Cardiac septum (tissue), 1 donor: ENCODE data around the gene SIGLEC1. TPM values are rescaled to one million over a fixed set of nuclear protein-coding genes. Genes with fewer than 3 reads are reported as not detected.

Experiments
- DNase-seq: peaks from one replicate; pipeline ENCODE4 v3.0.0-alpha.2; 2020; ENCODE audit warnings: low spot score
- intact Hi-C: fragments of 100-400 bp; cut with DNase I; formaldehyde crosslinking; loops from one replicate; pipeline ENCODE4 v1.14.0; 2022
- total RNA-seq: library from RNA; stranded (reverse); fragmentation: NEBNext Ultra II Directional; extraction: Animal tissue kit (Norgen Biotek cat#: 25700); gene quantifications from one replicate; pipeline ENCODE4 v1.2.1, GENCODE V29; 2021
- donor health status: DM: no; HTN: no; CAD: no.

Gene SIGLEC1
- total RNA-seq, 1 donor from 2014 or later, result 2.4 TPM

DNA sequence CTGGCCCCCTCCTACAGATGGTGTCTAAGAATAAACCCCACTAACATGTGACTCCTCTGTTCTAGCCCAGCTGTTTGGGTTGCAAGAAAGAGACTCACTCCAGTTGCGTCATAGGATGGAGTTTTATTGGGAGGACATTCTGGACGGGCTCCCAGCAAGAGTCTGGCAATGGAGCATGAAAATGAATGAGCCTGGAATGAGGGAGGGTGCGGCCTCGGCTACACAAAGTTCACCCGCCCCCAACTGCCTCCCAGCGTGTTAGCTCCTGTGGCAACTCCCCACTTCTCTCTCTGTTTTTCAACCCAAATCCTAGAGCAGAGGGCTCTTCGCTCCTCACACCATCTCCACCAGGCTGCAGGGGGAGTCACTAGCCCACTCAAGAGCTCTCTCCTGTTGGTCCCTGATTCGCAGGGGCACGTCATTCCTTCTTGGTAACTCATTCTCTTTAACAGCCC, 25.5 kb downstream of the SIGLEC1 start:
- DNase-seq, result no peak
- intact Hi-C loops, result no loop called here

- DNase-seq, result no peak
- intact Hi-C loops, result no loop called here
Observed at GRCh38 chr20:3686421-3686820, 26.0 kb downstream of the SIGLEC1 start.

DNA sequence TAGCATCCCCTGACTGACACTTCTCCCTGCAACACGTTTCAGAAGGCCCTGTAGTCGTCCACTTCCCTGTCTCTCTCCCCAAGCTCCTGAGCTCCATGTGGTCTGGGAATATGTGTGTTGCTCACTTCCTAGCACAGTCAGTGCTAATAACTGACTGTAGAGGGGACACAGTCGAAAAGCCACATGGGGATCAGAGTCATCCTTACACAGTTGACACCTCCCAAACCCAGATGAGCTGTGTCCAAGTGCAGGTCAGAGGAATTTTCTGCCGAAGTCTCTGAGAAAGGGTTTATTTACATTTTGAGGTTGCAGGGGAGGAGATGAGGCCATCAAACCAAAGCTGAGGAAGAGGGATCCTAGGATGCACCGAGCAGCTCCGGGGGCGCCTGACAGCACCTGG, 27.1 kb downstream of the SIGLEC1 start:
- DNase-seq, result no peak
- intact Hi-C loops, result no loop called here

GRCh38 chr20:3681931-3682781, 30.2 kb downstream of the SIGLEC1 start, which contains the start of gene ADAM33:
Gene ADAM33 (minus strand): TSS chr20:3682010. CDS start chr20:3682004, 6 bp downstream.
- no peak for DNase-seq
- intact Hi-C loops, result no loop called here

DNA sequence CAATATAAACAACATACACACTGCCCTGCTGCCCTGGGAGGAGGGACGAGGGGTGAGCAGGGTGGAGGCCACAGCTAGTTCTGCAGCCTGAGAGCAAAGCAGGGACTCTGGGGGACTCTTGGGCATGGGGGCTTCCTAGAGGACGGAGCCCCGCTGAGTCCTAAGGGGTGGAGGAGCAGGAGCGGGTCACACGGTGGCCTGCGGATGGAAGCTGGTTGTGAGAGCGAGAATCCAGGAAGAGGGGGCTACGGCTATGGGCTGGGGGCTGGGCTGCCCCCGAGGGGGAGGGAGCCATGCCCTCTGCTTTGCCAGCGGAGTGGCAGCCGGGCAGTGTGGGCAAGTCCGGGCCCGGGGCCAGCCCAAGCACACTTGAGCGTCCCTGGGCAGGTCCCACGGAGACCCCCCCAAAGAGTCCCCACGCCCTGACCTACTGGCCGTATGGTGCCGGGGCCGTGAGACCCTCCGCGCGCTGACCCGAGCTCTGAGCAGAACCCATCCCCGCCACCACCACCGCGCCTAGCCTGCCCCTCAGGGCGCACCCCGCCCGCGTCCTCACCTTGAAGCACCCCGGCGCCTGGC, 31.0 kb downstream of the SIGLEC1 start:
- no peak for DNase-seq

GRCh38 chr20:3680701-3681351, 31.6 kb downstream of the SIGLEC1 start:
- DNase-seq, result no peak
- intact Hi-C loops, result no loop called here

More for the DNA sequence above, 31.0 kb downstream of the SIGLEC1 start:
- intact Hi-C loops, result no loop called here

DNA sequence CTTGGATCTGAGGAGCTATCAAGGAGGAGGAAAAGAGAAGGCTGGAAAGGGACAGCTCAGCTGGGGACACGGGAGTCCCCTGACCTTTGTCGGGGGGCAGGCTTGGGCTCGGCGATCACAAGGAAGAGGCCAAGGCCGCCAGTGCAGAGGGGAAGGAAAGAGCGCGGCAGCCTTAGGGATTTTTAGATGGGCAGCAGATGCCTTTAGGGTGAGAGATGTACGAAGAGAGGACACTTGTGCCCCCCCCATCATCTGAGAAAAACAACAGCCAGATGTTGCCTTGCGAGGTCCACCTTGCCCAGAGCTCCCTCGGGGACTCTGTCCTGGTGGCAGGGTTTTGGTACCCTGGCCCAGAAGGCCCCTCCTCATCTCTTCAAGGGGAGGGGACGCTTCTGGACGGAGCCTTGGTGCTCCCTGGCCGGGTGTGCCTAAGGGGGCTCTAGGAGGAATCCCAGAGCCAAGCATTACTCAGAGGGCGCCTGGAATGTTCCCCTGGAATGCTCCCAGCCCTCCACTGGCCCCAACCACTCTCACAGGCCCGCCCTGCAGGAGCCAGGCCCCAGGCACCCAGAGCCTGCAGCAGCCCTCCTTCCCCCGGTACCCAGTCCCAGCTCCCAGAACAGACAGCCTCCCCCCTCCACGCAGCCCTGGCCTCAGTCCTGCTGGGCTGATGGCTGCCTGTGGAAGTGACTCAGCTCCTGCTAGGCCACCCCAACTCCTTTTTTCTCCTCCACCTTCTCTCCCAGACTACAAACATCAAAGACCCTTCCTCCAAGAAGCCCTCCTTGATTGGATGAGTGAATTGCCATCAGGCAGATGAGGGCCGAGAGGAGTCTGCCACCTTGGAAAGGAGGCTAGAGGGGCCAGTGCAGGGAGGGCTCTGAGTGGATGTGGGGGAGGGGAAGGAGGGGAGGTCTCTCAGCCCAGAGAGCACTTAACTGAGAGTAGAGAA, 32.4 kb downstream of the SIGLEC1 start:
- intact Hi-C loops, result loop anchor here (5.0 to 10.0 kb wide), 3 partner anchors 87 to 407 kb away; partner anchors contain the start of genes ADISSP and MAVS
- DNase-seq, result no peak

GRCh38 chr20:3678856-3679720, 33.3 kb downstream of the SIGLEC1 start:
- intact Hi-C loops, result loop anchor here (5.0 to 10.0 kb wide), 3 partner anchors 88 to 408 kb away; partner anchors contain the start of genes ADISSP and MAVS

DNA sequence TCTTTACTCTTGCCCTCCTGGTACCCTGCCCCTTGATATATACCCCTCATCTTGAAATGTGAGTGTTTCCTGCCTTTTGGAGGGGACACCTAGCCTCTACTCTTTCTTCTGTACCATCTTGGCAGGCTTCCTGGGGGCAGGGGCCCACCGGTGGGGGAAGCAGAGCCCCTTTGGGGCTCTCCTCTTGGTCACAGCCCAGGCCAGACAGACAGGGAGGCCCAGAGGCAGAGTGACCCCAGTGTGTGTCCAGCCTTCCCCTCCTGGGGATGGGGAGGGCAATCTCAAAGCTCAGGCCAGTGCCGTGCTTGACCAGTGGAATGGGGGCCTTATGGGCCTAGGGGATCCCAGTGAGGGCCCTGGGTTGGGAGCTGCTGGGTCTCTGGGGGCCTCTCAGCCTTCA, 34.2 kb downstream of the SIGLEC1 start:
- no peak for DNase-seq
- intact Hi-C loops, result loop anchor here (5.0 to 10.0 kb wide), 3 partner anchors 89 to 409 kb away; partner anchors contain the start of genes ADISSP and MAVS

More at GRCh38 chr20:3678856-3679720, 33.3 kb downstream of the SIGLEC1 start:
- DNase-seq, result no peak

DNA sequence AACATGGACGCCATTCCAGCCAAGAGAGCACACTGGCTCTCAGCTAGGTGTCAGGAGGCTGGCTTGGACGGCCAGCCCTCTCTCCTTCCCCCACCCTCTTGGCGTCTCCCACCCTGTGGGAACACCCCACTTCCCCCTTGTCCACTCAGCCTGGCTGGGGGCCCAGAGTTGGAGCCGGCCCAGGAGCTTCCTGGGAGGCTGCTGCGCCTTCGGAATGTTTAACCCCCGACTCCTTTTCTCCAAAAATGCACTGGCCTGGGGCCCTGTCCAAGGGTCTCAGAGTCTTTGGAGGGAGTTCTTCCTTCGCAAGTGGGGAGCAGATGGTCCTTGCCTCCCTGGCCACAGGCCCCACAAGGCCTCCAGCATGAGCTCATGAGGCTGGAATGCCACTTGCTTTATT, 34.7 kb downstream of the SIGLEC1 start:
- intact Hi-C loops, result loop anchor here (5.0 to 10.0 kb wide), 3 partner anchors 90 to 410 kb away; partner anchors contain the start of genes ADISSP and MAVS
- DNase-seq, result no peak

DNA sequence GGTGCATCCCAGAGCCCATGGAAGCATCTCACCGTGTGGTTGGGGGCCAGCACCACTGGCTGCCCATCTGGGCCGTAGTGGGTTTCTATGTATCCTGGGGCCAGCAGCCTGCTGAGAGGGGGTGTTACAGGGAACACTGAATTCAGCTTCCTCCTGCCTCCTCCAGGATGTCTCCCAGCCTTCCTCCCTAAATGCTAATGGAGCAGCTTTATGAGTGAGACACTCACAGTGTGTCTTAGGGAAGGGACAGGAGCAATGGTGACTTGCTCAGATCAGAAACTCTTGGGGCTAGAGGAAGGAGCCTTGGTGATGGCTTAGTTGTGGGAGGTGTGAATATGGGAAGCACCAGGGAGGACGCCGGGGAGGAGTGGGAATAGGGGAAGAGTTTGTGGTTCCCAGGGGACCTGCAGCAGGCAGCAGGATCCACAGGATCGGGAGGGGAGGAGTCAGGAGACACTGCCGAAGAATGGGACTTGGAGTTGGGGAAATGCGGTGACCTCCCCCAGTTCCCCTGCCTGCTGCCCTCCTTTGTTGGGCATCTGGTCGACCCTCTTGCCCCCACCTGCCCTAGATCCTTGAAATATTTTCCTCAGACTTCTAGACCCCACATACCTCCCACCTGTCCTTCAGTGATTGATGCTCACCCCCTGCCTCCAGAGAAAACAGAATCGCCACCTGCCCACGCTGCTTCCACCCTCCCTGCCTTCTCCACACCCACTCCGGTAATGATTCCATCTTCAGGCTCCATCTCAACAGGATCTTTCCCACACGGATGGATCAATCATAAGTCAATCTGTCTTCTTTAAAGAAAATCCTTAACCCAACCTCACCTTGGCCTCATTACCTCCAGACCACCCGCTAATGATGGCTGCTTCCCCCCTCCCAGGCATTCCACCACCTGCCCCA, 37.2 kb downstream of the SIGLEC1 start:
- no peak for DNase-seq
- intact Hi-C loops, result loop anchor here (5.0 to 10.0 kb wide), 3 partner anchors 92 to 412 kb away; partner anchors contain the start of genes ADISSP and MAVS

- DNase-seq, result no peak
- intact Hi-C loops, result loop anchor here (10.0 kb wide), 1 partner anchor 170 kb away; the partner anchor contains the start of gene MAVS
Observed at GRCh38 chr20:3674447-3674846, 38.0 kb downstream of the SIGLEC1 start.

DNA sequence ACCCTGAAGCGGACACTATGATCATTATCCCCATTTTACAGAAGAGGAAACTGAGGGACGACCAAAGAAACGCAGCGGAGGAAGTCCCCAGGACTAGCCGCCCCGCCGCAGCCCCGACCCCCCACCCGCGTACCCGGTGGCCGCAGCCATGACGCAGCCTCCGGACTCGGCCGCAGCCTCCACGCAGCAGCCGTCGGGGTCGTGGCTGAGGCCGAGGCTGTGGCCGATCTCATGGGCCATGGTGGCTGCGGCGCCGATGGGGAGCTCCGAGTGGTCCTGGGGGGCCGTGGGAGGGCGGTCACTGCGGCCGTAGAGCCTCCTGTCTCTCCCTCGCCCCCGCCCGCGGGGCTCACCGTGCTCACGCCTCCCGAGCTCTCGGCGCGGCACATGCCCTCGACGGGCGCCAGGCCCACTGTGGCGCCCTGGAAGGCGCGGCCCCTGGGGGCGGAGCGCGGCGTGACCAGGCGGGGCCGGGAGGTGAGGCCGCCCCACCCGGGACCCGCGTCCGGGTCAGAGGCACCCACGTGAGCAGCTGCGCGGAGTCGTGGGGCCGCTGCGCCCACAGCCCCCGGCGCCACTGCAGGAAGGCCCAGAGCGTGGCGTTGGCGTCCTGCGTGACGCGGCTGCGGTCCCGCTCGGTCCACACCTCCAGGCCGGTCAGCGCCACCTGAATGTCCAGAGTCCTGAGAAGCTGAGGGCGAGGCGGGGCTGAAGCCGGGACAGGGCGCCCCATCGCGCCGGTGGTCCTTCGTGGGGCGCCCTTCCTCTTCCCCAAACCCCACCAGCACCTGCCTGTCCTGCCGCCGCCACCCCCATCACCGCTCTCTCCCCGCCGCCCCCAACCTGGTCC, 39.0 kb downstream of the SIGLEC1 start:
- DNase-seq, result no peak
- intact Hi-C loops, result loop anchor here (10.0 kb wide), 1 partner anchor 171 kb away; the partner anchor contains the start of gene MAVS

DNA sequence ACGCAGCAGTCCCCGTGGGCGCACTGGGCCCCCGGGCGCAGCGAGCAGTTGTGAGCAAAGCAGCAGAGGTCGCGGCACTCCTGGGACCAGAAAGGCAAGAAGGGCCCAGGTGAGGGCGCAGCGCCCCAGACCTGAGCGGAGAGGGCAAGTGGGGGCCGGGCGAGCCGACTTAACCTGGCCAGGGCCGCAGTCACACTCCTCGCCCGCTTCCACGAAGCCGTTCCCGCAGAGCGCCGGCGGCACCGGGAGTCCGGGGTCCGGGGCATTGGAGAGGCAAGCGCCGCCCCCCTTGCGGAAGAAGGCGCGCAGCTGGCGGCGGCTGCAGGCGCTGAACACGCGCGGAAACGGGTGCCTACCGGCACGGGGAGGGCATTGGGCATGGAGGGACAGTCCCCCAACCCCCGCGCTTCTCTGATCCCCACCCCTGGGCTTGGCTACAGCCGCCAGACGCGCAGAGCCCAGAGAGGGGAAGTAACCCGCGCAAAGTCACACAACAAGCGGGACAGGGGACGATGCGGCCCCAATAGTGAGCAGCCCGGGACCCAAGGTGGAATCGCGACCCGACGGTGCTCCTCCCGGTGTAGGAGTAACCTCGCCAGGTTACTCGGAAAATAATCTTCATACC, 39.7 kb downstream of the SIGLEC1 start:
- intact Hi-C loops, result loop anchor here (10.0 kb wide), 1 partner anchor 172 kb away; the partner anchor contains the start of gene MAVS
- DNase-seq, result no peak

DNA sequence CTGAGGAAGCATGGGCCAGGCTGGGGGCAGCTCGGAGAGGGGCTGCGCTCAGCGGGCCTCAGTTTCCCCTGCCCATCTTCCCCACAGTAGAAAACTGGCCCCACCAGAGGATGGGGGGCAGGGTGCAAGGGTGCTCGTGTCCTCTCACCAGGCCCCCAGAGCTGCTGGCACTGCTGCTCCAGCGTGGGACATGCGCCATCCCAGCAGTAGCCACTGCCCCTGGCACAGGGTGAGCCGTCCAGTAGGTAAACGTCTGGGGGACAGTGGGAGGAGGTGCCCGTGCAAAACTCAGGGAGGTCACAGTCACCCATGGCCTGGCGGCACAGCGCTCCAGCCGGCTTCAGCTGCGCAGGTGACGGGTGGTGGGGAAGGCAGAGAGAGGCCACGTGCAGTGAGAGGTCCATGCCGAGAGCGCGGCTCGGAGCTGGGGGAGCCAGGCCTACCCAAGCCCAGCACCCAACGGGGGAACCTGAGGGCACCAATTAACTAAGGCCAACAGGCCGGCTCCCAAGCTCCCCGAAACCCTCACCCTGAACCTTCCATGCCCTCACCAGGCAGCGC, 40.3 kb downstream of the SIGLEC1 start:
- no peak for DNase-seq
- intact Hi-C loops, result loop anchor here (10.0 kb wide), 1 partner anchor 173 kb away; the partner anchor contains the start of gene MAVS
